A673 (cell line): Measurements from ENCODE around the gene ITPR3. TPM values are rescaled to one million over a fixed set of nuclear protein-coding genes. Genes with fewer than 3 reads are reported as not detected.

Experiments
- BruUV-seq: library from RNA; stranded (reverse); fragments of 400-500 nt; replicated peaks from 2 replicates; lab custom pipeline; 2021; lab: Mats Ljungman, UMichigan
- CTCF ChIA-PET: fragments of 300-600 bp; sonication (Branson Sonifier 250); formaldehyde crosslinking; loops from one replicate; lab custom pipeline; 2022; ENCODE audit warnings: antibody characterized with exemption; lab: Charles Lee
- POLR2A ChIA-PET: fragments of 300-600 bp; sonication (Branson Sonifier 250); formaldehyde crosslinking; loops from one replicate; lab custom pipeline; 2022; ENCODE audit warnings: antibody characterized with exemption; ENCODE audit not compliant: low non-redundant PET; lab: Charles Lee
- DNase-seq: peaks from one replicate; pipeline ENCODE4 v3.0.0-alpha.2; 2015; ENCODE audit warnings: low spot score
- H3K27ac ChIP-seq: fragments of 200-600 bp; sonication (generic); 2 replicates; pipeline ENCODE4 v1.5.1; 2016; ENCODE audit warnings: mixed run types, low read depth, mild to moderate bottlenecking, mixed read lengths, antibody characterized with exemption, low read length; ENCODE audit not compliant: poor library complexity, severe bottlenecking
- H3K27me3 ChIP-seq: fragments of 200-600 bp; sonication (generic); replicated peaks from 2 replicates; pipeline ENCODE4 v1.6.1; 2017; ENCODE audit warnings: mixed run types, low read depth, mild to moderate bottlenecking, mixed read lengths, antibody characterized with exemption, low read length; ENCODE audit not compliant: insufficient read depth, poor library complexity
- H3K36me3 ChIP-seq: fragments of 200-600 bp; sonication (generic); 2 replicates; pipeline ENCODE4 v1.6.1; 2016; ENCODE audit warnings: mixed run types, mild to moderate bottlenecking, mixed read lengths, antibody characterized with exemption, low read length; ENCODE audit not compliant: insufficient read depth, poor library complexity, severe bottlenecking
- H3K4me1 ChIP-seq: fragments of 200-600 bp; sonication (generic); 2 replicates; pipeline ENCODE4 v1.6.1; 2017; ENCODE audit warnings: mixed run types, mild to moderate bottlenecking, mixed read lengths, antibody characterized with exemption, low read length; ENCODE audit not compliant: insufficient read depth, poor library complexity, severe bottlenecking
- H3K4me3 ChIP-seq: fragments of 200-600 bp; sonication (generic); 2 replicates; pipeline ENCODE4 v1.5.1; 2016; ENCODE audit warnings: low read depth, mixed run types, mild to moderate bottlenecking, mixed read lengths, low read length; ENCODE audit not compliant: poor library complexity, severe bottlenecking
- H3K9me3 ChIP-seq: fragments of 200-600 bp; sonication (generic); 2 replicates; pipeline ENCODE4 v1.6.1; 2016; ENCODE audit warnings: mixed run types, low read depth, mild to moderate bottlenecking, mixed read lengths, antibody characterized with exemption, low read length; ENCODE audit not compliant: poor library complexity, severe bottlenecking
- CTCF ChIP-seq: fragments of 300-800, 200-600 bp; sonication (generic); conservative IDR thresholded peaks from 2 replicates; pipeline ENCODE4 v1.5.1; 2017; ENCODE audit warnings: low read depth, mild to moderate bottlenecking, antibody characterized with exemption, low read length, moderate library complexity, mixed read lengths
- EZH2 ChIP-seq: fragments of 200-600 bp; sonication (generic); IDR thresholded peaks from 2 replicates; pipeline ENCODE4 v1.6.1; 2017; ENCODE audit warnings: borderline replicate concordance, low read depth, mild to moderate bottlenecking, mixed read lengths, antibody characterized with exemption, low read length; ENCODE audit not compliant: poor library complexity, severe bottlenecking
- intact Hi-C: fragments of 100-400 bp; cut with micrococcal nuclease; formaldehyde crosslinking; loops from one replicate; pipeline ENCODE4 v1.10.0; 2022; ENCODE audit not compliant: unreplicated experiment
- total RNA-seq: library from RNA; stranded (reverse); gene quantifications from 2 replicates; pipeline ENCODE4 v1.2.3, GENCODE V29; 2021

Gene ITPR3
- total RNA-seq, 1 experiment from 2014 or later: 27.8 TPM

DNA sequence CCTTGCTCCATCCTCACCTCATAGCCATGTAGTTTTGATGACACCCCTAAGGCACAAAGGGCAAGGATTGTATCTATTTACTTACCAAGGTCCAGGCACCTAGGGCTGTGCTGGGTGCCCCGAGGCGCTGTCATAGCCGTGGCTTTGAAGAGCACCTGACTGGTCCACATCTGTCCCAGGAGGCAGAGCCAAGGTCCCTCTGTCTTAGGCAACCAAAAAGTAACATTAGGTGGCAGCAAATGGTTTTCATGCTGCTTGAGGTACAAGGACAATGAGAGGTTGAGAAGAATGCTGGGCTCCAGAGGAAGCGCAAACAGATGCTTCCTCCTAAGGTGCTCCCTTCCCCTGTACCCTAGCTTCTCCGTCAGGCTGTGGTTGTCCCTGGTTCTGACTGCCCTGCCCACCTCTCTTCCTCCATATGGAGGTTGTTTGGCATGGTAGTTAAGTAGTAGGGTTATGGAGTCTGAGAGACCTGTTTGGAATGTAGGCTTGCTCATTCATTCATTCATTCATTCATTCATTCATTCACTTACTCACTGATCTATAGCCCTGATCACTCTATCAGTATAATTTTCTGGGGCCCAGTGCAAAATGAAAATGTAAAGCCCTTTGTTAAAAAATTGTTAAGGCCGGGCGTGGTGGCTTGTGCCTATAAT, 93.4 kb downstream of the ITPR3 start:
- ChIA-PET CTCF (no interaction called here), POLR2A (no interaction called here)
- Histone ChIP-seq H3K36me3 (peaks cover 7% of the 10 kb centered on the region), H3K9me3 (no peaks in the 10 kb centered on the region), H3K27ac (no peak overlapping the region), H3K27me3 (no peaks in the 10 kb centered on the region), H3K4me1 (peaks cover 20% of the 10 kb centered on the region), H3K4me3 (no peak overlapping the region)
- TF ChIP-seq CTCF (no peak), EZH2 (no peak)
- BruUV-seq: no TSS peak
- intact Hi-C loops: loop anchor here (5.0 to 10.0 kb wide), 2 partner anchors 58 to 440 kb away; no protein-coding TSS in a partner anchor
- DNase-seq: no peak

DNA sequence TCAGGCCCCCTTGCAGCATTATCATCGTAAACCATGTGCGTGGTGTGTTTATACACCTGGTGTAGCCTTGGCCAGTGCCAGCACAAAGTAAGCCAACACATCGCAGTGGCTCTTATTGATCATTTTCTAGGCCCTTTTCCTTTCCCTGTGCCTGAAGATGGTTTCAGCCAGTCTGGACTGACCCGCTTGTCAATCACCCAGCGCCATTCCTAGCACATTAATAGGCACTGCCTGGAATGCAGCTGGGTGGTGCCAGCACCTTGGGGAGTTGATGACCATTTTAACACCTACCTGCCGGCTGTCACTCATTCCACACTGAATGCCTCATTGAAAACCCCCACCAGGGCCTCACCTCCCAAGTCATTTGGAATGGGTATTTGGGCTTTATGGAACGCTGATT, 95.3 kb downstream of the ITPR3 start:
- no peak for DNase-seq
- H3K36me3 ChIP-seq: no peaks in the 10 kb centered on the region
- intact Hi-C loops: loop anchor here (10.0 kb wide), 1 partner anchor 438 kb away; no protein-coding TSS in a partner anchor
- H3K27ac ChIP-seq: no peak overlapping the region
- TF ChIP-seq CTCF (no peak), EZH2 (no peak)
- no peaks in the 10 kb centered on the region for H3K27me3 ChIP-seq
- POLR2A ChIA-PET: no interaction called here
- no peak overlapping the region for H3K4me3 ChIP-seq
- H3K9me3 ChIP-seq: no peaks in the 10 kb centered on the region
- no TSS peak for BruUV-seq
- peaks cover 5% of the 10 kb centered on the region for H3K4me1 ChIP-seq
- CTCF ChIA-PET: no interaction called here

DNA sequence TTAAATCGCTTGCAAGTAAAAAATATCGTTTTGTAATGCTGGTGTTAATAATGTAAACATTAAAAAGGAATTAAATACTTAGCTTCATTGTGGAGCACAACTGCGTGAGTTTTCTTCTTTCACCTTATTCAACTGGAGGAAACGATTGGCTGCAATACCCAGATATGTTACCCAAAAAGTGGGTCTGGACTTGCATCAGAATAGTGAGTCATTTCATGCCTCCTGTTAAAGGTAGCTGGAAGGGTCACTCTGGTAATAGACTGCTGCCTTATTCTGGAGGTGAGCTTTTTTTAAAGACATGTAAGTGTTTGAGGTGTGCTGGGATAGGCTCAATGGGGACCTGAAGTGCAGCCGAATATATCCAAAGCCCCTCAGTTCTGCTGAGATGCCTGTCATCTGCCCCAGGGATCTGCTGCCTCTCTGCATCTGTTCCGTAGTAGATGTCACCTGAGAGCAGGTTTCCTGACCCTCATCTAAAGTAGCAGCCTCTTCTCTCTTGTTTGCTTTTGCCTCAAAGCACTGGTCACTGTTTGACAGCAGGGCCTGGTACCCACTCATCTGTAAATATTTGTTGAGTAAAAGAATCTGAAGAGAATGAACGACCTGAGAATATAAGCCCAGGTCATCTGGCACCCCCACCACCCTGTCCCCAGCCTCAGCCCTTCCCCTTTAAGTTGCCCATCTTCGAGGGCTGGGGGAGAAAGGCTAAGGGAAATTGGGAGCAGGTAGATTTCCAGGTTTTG, 95.9 kb downstream of the ITPR3 start:
- H3K27ac ChIP-seq: no peak overlapping the region
- H3K36me3 ChIP-seq: no peaks in the 10 kb centered on the region
- H3K4me3 ChIP-seq: no peak overlapping the region
- ChIA-PET CTCF (no interaction called here), POLR2A (no interaction called here)
- no TSS peak for BruUV-seq
- TF ChIP-seq EZH2 (no peak), CTCF (no peak)
- H3K9me3 ChIP-seq: no peaks in the 10 kb centered on the region
- peaks cover 2% of the 10 kb centered on the region for H3K4me1 ChIP-seq
- intact Hi-C loops: loop anchor here (10.0 kb wide), 1 partner anchor 438 kb away; no protein-coding TSS in a partner anchor
- no peak for DNase-seq
- H3K27me3 ChIP-seq: no peaks in the 10 kb centered on the region
